DND-41 (cell line): ENCODE measurements around the gene MGAT4B.

ENCODE experiments used
- ATAC-seq: fragments of 200-7000 bp; cut with Tn5 transposase; 3 replicates; pipeline ENCODE4 v1.9.1; 2021; ENCODE audit warnings: low read depth; ENCODE audit not compliant: insufficient read depth
- DNase-seq: peaks from one replicate; pipeline ENCODE4 v3.0.0-alpha.2; 2020
- H2AFZ ChIP-seq: 2 replicates; pipeline ENCODE4 v1.6.0; 2012; ENCODE audit warnings: low read depth, low read length
- H3K27ac ChIP-seq: 2 replicates; pipeline ENCODE4 v1.5.1; 2012; ENCODE audit warnings: low read length, inconsistent platforms
- H3K27me3 ChIP-seq: fragments of 200-600 bp; sonication (generic); 2 replicates; pipeline ENCODE4 v1.6.0; 2012; ENCODE audit warnings: low read length, mild to moderate bottlenecking, inconsistent platforms; ENCODE audit not compliant: insufficient read depth, poor library complexity
- H3K36me3 ChIP-seq: 2 replicates; pipeline ENCODE4 v1.5.1; 2012; ENCODE audit warnings: low read length, inconsistent platforms; ENCODE audit not compliant: insufficient read depth
- H3K4me1 ChIP-seq: 2 replicates; pipeline ENCODE4 v1.5.1; 2012; ENCODE audit warnings: mild to moderate bottlenecking, low read length; ENCODE audit not compliant: insufficient read depth
- H3K4me2 ChIP-seq: 2 replicates; pipeline ENCODE4 v1.6.0; 2012; ENCODE audit warnings: mild to moderate bottlenecking, moderate library complexity, low read length, inconsistent platforms; ENCODE audit not compliant: insufficient read depth
- H3K4me3 ChIP-seq, 2 experiments: fragments of 200-600 bp in 1 of 2; shearing (Covaris generic) in 1 of 2; 2 replicates each; pipeline ENCODE4 v1.5.1; 2012 to 2016; ENCODE audit warnings: inconsistent platforms in 2 of 2, low read length in 2 of 2, mild to moderate bottlenecking in 2 of 2, low read depth in 1 of 2, moderate library complexity in 1 of 2
- H3K79me2 ChIP-seq: 2 replicates; pipeline ENCODE4 v1.6.0; 2012; ENCODE audit warnings: low read length, inconsistent platforms; ENCODE audit not compliant: insufficient read depth
- H3K9ac ChIP-seq: 2 replicates; pipeline ENCODE4 v1.6.0; 2012; ENCODE audit warnings: low read depth, mild to moderate bottlenecking, inconsistent platforms, low read length, moderate library complexity
- H3K9me3 ChIP-seq: 2 replicates; pipeline ENCODE4 v1.5.1; 2012; ENCODE audit warnings: low read length, moderate library complexity, mild to moderate bottlenecking, inconsistent platforms; ENCODE audit not compliant: insufficient read depth, severe bottlenecking
- H4K20me1 ChIP-seq: 2 replicates; pipeline ENCODE4 v1.6.0; 2012; ENCODE audit warnings: low read length; ENCODE audit not compliant: insufficient read depth
- EZH2 ChIP-seq: IDR thresholded peaks from 3 replicates; pipeline ENCODE4 v1.6.1; 2012; ENCODE audit warnings: borderline replicate concordance, low read depth, mild to moderate bottlenecking, moderate library complexity, low read length, inconsistent platforms; ENCODE audit not compliant: severe bottlenecking
- TF ChIP-seq, protein P1 (sequence below): IDR thresholded peaks from 2 replicates; pipeline ENCODE4 v1.5.1; 2012; ENCODE audit warnings: borderline replicate concordance, low read length, moderate library complexity, mild to moderate bottlenecking; ENCODE audit not compliant: poor library complexity, severe bottlenecking; ENCODE audit errors: extremely low read depth

Gene MGAT4B

DNA sequence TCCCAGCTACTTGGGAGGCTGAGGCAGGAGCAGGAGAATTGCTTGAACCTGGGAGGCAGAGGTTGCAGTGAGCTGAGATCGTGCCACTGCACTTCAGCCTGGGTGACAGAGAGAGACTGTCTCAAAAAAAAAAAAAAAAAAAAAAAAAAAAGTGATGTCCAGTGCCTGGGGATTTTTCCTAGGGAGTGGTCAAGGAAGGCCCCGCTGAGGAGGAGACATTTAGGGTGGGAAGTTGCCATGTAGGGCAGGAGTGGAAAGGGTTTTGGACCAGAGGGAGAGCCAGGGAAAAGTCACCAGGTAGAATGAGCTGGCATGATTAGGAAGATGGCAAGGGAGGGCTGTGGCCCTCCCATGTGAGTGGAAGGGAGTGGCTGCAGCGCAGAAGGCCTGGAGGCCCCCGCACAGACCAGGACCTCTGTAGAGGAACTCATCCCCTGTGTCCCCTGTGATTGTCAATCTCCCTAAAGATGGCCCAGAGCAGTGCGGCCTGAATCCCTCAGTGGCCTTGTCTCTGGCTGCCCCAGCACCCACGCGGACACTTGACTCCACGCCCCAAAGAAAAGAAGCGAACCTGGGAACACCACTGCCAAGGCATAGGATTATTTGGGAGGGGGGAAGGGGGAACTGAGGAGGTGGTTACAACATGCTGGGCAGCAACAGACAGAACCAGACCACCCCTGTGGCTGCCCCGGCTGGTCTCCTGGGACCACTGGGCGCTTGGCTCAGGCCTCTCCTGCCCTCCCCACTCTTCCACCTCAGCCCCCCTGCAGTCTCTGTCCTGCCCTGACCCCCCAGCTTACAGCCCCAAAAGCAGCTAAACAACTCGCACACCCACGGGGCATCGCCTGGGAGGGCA is 11.5 kb upstream of the MGAT4B start:
- DNase-seq = no peak
- H3K36me3 ChIP-seq = peaks cover 9% of the 10 kb centered on the region
- no peaks in the 10 kb centered on the region for H3K9me3 ChIP-seq
- peaks cover 20% of the 10 kb centered on the region for H3K79me2 ChIP-seq
- no peak for ATAC-seq
- no peak overlapping the region for H3K4me3 ChIP-seq
- peaks cover 9% of the 10 kb centered on the region for H4K20me1 ChIP-seq
- H3K4me1 ChIP-seq = peaks cover 24% of the 10 kb centered on the region
- H2AFZ ChIP-seq = no peak overlapping the region
- H3K27ac ChIP-seq = no peak overlapping the region
- TF ChIP-seq, protein P1, sequence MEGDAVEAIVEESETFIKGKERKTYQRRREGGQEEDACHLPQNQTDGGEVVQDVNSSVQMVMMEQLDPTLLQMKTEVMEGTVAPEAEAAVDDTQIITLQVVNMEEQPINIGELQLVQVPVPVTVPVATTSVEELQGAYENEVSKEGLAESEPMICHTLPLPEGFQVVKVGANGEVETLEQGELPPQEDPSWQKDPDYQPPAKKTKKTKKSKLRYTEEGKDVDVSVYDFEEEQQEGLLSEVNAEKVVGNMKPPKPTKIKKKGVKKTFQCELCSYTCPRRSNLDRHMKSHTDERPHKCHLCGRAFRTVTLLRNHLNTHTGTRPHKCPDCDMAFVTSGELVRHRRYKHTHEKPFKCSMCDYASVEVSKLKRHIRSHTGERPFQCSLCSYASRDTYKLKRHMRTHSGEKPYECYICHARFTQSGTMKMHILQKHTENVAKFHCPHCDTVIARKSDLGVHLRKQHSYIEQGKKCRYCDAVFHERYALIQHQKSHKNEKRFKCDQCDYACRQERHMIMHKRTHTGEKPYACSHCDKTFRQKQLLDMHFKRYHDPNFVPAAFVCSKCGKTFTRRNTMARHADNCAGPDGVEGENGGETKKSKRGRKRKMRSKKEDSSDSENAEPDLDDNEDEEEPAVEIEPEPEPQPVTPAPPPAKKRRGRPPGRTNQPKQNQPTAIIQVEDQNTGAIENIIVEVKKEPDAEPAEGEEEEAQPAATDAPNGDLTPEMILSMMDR = no peak
- TF ChIP-seq EZH2 = no peak
- H3K9ac ChIP-seq = no peak overlapping the region
- no peak overlapping the region for H3K4me2 ChIP-seq
- H3K27me3 ChIP-seq = no peaks in the 10 kb centered on the region

DNA sequence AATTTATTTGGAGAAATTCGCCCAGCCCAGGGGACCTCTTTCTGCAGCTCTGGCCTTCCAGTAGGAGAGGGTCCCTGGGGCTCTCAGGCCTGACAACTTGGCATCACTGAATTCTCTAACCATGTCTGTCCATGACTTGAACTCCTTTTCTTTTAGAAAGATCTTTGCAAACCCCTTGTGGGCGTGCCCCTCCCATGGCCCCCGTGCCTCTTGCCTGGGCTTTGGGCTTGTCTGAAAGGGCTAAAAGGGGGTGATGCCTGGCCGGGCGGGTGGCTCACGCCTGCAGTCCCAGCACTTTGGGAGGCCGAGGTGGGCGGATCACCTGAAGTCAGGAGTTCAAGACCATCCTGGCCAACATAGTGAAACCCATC is 10.8 kb upstream of the MGAT4B start:
- DNase-seq = no peak
- no peak overlapping the region for H3K27ac ChIP-seq
- no peaks in the 10 kb centered on the region for H3K9me3 ChIP-seq
- peaks cover 21% of the 10 kb centered on the region for H3K4me1 ChIP-seq
- H3K79me2 ChIP-seq = peaks cover 13% of the 10 kb centered on the region
- H3K9ac ChIP-seq = no peak overlapping the region
- no peak overlapping the region for H2AFZ ChIP-seq
- peaks cover 11% of the 10 kb centered on the region for H3K36me3 ChIP-seq
- peaks cover 5% of the 10 kb centered on the region for H4K20me1 ChIP-seq
- TF ChIP-seq, protein P1 = no peak
- no peak for TF ChIP-seq EZH2
- ATAC-seq = no peak
- H3K4me3 ChIP-seq = no peak overlapping the region
- H3K27me3 ChIP-seq = no peaks in the 10 kb centered on the region
- H3K4me2 ChIP-seq = no peak overlapping the region

DNA sequence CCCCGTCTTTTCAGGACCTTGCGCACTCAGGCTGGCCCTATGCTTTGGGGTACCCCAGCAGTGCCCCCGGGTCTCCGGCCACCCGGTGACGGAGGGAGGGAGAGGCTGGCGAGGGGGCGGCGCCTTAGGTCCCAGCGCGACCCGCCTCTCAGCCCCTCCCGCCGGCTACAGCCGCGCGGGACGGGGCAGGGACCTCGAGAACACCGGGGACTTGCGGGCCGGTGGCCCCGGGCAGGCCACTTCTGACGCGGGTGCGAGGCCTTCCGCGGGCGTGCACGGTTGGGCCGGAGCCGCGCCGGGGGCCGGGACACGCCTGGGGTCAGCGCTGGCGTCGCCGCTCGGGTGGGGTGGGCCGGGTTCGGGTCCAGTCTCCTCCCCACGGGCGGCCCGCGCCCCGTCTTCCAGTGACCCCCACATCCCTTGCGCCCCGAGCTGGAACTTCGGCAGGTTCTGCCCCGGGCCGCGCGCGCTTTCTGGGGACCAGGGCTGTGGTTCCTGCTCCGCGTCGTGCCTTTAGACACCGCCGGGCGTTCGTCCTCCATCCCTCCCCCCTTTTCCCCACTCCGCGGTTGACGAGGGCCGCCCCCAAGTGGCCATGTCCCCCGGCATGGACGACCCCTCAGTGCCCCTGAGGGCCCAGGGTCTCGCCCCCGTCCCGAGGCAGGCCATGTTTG is 10.3 kb upstream of the MGAT4B start:
- Histone ChIP-seq H3K27ac (no peak overlapping the region), H3K79me2 (peaks cover 8% of the 10 kb centered on the region), H3K36me3 (peaks cover 10% of the 10 kb centered on the region; the same call in 1 of the 2 replicates), H3K27me3 (no peaks in the 10 kb centered on the region), H2AFZ (no peak overlapping the region), H3K4me2 (no peak overlapping the region), H3K9ac (no peak overlapping the region), H4K20me1 (peaks cover under 1% of the 10 kb centered on the region; the same call in 1 of the 2 replicates), H3K4me1 (peaks cover 16% of the 10 kb centered on the region), H3K4me3 (no peak overlapping the region), H3K9me3 (no peaks in the 10 kb centered on the region)
- no peak for DNase-seq
- no peak for ATAC-seq
- TF ChIP-seq, protein P1 = no peak
- TF ChIP-seq EZH2 = no peak
